NCI-H2196 (cell line): Measurements from ENCODE around the gene IL17D.
"Not testable (repeated sequence)": the region's sequence is repeated elsewhere in the genome, so short reads cannot be mapped to it uniquely, and the experiment has no call there.

Experiments
- DNase-seq: peaks from one replicate; lab custom pipeline; 2025; ENCODE audit not compliant: unreplicated experiment; lab: John Stamatoyannopoulos, UW

Gene IL17D

DNA sequence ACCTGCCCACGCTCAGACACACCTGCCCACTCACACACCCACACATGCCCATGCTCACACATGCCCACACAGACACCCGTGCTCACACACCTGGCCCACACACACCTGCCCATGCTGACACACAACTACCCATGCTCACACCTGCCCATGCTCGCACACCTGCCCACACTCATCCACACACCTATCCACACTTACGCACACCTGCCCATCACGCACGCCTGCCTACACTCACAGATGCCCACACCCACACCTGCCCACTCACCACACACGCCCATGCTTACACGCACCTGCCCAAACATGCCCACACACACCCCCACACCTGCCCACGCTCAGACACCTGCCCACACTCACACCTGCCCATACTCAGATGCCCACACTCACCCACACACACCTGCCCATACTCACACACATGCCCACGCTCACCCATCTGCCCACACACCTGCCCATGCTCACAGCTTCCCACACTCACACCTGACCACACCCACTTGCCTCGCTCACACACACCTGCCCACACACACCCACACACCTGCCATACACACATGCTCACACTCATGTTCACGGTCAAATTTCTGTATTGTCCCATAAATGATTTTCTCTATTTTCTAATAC lies 15.6 kb downstream of the IL17D start:
- DNase-seq: no peak

- DNase-seq: no peak
Measured at GRCh38 chr13:20719783-20720182, 16.3 kb downstream of the IL17D start.

GRCh38 chr13:20720499-20720898 lies 17.0 kb downstream of the IL17D start:
- no peak for DNase-seq

DNA sequence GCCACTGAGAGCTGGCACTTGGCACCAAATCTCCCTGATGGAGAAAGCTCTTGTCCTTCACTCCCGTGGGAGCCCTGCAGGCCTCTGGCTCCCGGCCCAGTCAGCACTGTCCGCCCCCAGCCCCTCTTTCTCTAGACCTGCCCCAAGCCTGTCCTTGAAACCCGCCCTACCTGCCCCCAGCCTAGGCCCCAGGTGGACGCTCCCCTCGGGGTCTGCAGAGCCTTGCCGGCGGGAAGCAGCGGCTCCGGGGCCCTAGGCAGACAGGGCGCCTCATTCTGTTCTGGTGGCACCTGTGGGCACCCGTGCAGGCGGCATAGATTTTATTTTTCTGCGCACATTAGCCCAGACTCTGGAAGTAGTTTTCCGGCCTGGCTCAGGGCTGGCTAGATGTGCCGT lies 17.6 kb downstream of the IL17D start:
- DNase-seq: no peak

DNA sequence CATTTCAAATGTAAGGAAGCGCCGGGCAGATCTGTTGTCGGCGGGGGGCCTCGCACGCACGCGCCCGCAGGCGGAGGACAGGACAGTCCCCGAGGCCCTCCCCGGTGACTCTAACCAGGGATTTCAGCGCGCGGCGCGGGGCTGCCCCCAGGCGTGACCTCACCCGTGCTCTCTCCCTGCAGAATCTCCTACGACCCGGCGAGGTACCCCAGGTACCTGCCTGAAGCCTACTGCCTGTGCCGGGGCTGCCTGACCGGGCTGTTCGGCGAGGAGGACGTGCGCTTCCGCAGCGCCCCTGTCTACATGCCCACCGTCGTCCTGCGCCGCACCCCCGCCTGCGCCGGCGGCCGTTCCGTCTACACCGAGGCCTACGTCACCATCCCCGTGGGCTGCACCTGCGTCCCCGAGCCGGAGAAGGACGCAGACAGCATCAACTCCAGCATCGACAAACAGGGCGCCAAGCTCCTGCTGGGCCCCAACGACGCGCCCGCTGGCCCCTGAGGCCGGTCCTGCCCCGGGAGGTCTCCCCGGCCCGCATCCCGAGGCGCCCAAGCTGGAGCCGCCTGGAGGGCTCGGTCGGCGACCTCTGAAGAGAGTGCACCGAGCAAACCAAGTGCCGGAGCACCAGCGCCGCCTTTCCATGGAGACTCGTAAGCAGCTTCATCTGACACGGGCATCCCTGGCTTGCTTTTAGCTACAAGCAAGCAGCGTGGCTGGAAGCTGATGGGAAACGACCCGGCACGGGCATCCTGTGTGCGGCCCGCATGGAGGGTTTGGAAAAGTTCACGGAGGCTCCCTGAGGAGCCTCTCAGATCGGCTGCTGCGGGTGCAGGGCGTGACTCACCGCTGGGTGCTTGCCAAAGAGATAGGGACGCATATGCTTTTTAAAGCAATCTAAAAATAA lies 18.2 kb downstream of the IL17D start:
- no peak for DNase-seq

GRCh38 chr13:20727856-20728255 lies 24.4 kb downstream of the IL17D start:
- DNase-seq: no peak

GRCh38 chr13:20728579-20729311 lies 25.2 kb downstream of the IL17D start:
- DNase-seq: no peak

- DNase-seq: no peak
Measured at GRCh38 chr13:20729633-20730585, 26.4 kb downstream of the IL17D start.

GRCh38 chr13:20738616-20739015 lies 35.1 kb downstream of the IL17D start:
- DNase-seq: no peak

GRCh38 chr13:20740021-20740420 lies 36.5 kb downstream of the IL17D start:
- no peak for DNase-seq

GRCh38 chr13:20743830-20744404 lies 40.4 kb downstream of the IL17D start:
- not testable (repeated sequence) for DNase-seq

DNA sequence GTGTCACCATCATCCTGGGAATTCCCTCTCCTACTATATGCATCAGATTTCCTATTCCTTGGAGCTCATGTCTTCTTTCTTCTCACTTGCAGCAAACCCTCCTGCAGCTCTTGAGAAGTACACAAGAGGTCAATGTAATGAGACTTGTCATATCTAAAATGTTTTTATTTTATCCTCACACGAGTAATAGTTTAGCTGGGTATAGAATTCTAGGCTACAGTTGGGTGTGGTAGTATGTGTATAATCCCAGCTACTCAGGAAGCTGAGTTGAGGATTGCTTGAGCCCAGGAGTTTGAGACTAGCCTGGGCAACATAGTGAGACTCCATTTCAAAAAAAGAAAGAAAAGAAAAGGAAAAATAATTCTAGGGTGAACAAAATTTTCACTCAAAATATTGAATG lies 45.9 kb downstream of the IL17D start:
- DNase-seq: no peak

DNA sequence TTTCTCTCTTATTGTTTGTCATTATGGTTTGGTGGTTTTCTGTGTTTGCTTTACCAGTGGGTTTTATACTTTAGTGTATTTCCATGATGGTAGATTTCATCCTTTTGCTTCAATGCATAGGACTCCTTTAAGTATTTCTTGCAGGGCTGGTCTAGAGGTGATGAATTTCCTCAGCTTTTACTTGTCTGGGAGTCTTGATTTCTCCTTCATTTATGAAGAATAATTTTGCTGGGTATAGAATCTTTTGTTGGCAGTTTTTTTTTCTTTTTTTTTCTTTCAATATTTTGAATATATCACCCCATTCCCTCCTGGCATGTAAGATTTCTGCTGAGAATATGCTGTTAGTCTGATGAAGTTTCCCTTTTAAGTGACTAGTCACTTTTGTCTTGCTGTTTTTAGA lies 50.5 kb downstream of the IL17D start:
- DNase-seq: no peak

DNA sequence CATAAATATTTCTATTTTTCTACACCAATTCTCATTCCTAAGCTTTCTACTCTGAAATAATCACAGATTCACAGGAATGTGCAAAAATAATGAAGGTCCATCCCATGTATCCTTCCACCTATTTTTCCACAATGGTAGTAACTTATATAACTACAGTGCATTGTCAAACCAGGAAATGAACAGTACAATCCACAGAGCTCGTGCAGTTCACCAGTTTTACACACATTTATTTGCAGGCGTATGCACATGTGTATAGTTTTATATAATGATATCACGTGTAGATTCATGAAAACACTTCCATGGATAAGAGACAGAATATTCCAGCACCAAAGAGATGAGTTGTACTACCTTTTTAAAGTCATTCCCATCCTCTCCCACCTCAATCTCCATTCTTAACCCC lies 57.4 kb downstream of the IL17D start:
- no peak for DNase-seq

GRCh38 chr13:20767309-20767943 lies 63.9 kb downstream of the IL17D start:
- DNase-seq: no peak

DNA sequence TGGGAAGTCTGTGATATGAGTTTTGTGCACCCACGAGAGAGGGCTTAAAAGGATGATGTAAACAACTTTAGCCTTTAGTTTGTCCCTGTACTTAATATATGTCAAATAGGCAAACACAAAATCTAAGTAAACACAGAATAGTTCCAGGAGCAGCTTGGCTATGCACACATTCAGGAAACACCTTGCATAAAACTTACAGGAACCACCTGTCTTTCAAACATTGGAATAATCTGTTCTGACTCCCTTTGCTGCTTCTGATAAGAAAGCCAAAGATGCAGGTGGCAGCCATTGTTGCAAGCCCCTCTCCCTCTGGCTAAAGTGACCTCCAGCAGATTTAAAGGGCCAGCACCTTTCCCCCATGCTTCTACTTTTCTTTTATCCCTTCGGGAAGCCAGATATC lies 65.6 kb downstream of the IL17D start:
- DNase-seq: no peak

GRCh38 chr13:20769834-20770233 lies 66.3 kb downstream of the IL17D start:
- no peak for DNase-seq
